AG09319 (cell line): ENCODE measurements around the gene SYNGR4.
"Not testable (repeated sequence)": the region's sequence is repeated elsewhere in the genome, so short reads cannot be mapped to it uniquely, and the experiment has no call there.

Source experiments
- DNase-seq: peaks from one replicate; pipeline ENCODE4 v3.0.0-alpha.2; 2010; ENCODE audit warnings: low read depth; ENCODE audit errors: extremely low read depth
- TF ChIP-seq, protein P1 (sequence below): IDR thresholded peaks from 2 replicates; pipeline ENCODE4 v1.5.1; 2011; ENCODE audit warnings: low read depth, mild to moderate bottlenecking, inconsistent platforms, low read length, moderate library complexity

The SYNGR4 gene

GRCh38 chr19:48363810-48364597, at the start of gene SYNGR4, which contains the start of gene TMEM143:
Gene SYNGR4 (plus strand): TSS chr19:48364367. CDS start chr19:48365843, 1,476 bp downstream.
Gene TMEM143 (minus strand): TSS chr19:48363940. CDS start chr19:48363920, 20 bp downstream.
- DNase-seq = peak; percentile 99
- TF ChIP-seq, protein P1, sequence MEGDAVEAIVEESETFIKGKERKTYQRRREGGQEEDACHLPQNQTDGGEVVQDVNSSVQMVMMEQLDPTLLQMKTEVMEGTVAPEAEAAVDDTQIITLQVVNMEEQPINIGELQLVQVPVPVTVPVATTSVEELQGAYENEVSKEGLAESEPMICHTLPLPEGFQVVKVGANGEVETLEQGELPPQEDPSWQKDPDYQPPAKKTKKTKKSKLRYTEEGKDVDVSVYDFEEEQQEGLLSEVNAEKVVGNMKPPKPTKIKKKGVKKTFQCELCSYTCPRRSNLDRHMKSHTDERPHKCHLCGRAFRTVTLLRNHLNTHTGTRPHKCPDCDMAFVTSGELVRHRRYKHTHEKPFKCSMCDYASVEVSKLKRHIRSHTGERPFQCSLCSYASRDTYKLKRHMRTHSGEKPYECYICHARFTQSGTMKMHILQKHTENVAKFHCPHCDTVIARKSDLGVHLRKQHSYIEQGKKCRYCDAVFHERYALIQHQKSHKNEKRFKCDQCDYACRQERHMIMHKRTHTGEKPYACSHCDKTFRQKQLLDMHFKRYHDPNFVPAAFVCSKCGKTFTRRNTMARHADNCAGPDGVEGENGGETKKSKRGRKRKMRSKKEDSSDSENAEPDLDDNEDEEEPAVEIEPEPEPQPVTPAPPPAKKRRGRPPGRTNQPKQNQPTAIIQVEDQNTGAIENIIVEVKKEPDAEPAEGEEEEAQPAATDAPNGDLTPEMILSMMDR = no peak

GRCh38 chr19:48315712-48316111, 48.5 kb upstream of the SYNGR4 start:
- TF ChIP-seq, protein P1 = no peak
- no peak for DNase-seq

GRCh38 chr19:48317708-48317960, 46.5 kb upstream of the SYNGR4 start:
- DNase-seq = not testable (repeated sequence)

DNA sequence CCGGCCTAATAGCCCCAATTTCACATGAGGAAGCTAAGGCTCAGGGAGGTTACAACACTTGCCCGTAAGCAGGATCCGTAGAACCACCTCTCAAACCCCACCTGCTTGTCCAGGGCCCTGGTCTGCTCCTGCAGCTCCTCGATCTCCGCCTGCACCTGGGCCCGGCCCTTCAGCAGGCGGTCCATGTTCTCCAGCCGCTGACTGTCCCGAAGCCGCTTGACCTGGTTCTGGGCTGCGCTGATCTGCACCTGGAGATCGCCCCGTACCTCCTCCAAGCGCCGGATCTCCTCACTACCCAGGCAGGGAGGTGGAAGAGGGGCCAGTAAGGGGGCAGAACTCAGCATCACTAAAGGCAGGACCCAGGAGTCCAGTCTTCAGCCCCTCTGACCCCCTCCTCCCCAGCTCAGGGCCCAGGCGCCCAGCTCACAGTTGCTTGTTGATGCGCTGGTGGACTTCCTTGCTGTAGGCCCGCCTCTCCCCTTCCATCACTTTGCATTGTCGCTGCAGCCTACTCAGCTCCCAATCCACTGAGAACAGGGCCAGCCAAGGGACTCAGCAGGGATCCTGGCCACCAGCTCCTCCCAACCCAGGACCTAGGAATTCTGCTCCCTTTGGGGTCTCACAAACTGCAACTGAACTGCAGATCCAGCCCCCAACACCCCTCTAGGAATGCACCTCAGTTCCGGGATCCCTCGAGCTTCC, 45.7 kb upstream of the SYNGR4 start:
- TF ChIP-seq, protein P1 = no peak
- no peak for DNase-seq

DNA sequence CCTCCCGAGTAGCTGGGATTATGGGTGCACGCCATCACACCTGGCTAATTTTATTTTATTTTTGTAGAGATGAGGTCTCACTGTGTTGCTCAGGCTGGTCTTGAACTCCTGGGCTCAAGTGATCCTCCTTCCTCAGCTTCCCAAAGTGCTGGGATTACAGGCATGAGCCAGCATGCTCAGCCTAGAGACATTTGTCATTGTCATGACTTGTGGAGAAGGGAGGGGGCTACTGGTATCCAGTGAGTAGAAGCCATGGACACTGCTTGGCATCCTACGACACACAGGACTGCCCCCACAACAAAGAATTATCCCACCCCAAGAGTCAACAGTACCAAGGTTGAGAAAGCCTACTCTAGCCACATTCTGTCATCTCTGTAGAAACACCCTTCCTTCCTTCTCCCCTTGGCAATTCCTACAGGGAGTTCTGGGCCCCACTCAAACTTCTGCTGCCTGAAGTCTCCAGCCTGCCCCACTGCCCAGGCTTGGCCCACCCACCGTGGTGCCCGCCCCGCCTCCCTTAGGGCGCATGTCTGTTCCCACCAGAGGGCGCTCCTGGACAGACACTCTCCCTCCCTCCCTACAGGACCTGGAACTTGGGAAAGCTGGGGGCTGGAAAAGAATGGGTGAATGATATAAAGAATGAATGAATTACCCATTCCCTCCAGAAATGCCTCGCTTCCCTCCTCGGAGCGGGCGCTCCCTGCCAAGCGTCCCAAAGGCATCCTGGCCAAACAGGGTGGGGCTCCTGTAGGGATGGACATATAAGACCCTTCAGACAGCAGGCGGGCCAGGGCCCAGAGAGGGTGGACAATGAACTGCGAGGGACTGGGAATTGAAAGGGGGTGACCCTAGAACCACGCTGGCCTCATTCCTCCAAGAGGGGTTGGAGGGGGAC, 44.3 kb upstream of the SYNGR4 start:
- TF ChIP-seq, protein P1 = peak; percentile 92
- peak; percentile 42 for DNase-seq

- DNase-seq = peak; percentile 62
- TF ChIP-seq, protein P1 = no peak
Measured at GRCh38 chr19:48321372-48321621, 42.9 kb upstream of the SYNGR4 start.

DNA sequence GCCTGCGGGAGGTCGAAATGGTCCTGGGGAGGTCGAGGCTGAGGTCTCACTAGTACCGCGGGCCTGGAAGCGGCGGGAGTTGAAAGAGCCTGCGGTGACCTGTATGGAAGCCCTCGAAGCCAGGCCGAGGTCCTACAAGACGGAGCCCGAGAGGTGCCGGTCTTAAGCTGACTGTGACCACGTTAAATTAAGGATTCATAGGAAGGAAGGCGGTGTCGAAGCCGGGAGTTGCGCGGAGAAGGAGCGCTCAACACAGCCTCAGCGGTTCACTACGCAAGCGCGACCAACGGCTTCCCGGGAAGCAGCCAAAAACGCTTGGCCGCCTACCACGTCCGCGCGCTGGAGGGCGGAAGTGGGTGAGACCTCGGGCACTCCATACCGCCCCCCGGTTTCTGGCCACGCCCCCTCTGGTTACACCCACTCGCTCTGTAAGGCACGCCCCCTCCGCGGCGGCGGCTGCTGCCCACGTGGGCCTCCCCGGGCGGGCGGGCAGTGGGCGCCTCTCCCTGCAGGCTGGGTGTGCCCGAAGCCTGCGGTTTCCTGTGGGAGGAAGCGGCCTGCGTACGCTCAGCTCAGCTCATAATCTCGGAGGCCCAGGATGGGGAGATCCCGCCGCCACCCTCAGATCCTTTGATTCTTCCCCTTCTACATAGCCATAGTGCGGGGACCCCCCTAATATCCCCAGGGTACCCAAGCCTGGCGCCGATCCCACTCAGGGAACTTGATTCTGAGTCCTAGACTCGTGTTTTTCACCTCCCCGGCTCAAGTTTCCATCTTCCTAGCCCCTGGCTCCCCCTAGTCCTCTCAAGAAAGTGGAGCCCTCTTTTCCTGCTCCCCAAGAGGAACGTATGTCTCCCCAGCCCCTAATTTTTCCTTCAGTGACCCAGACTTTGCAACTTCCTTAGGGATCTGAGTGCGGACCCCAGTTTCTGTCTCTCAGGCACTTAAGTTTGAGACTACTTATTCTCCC, 42.3 kb upstream of the SYNGR4 start:
- TF ChIP-seq, protein P1 = no peak
- peak; percentile 98 for DNase-seq
